ENCODE data around the gene SPECC1.

- TF ChIP-seq CTCF (IDR thresholded peaks at IDR 0.05) (no peak), POLR2A (IDR thresholded peaks at IDR 0.05) (no peak)
Measured at GRCh38 chr17:20280051-20280450, 270.9 kb downstream of the SPECC1 start.

Measured in lower leg skin (tissue), 3 donors.